Measurements from ENCODE around the gene RANBP3L.

The RANBP3L gene

DNA sequence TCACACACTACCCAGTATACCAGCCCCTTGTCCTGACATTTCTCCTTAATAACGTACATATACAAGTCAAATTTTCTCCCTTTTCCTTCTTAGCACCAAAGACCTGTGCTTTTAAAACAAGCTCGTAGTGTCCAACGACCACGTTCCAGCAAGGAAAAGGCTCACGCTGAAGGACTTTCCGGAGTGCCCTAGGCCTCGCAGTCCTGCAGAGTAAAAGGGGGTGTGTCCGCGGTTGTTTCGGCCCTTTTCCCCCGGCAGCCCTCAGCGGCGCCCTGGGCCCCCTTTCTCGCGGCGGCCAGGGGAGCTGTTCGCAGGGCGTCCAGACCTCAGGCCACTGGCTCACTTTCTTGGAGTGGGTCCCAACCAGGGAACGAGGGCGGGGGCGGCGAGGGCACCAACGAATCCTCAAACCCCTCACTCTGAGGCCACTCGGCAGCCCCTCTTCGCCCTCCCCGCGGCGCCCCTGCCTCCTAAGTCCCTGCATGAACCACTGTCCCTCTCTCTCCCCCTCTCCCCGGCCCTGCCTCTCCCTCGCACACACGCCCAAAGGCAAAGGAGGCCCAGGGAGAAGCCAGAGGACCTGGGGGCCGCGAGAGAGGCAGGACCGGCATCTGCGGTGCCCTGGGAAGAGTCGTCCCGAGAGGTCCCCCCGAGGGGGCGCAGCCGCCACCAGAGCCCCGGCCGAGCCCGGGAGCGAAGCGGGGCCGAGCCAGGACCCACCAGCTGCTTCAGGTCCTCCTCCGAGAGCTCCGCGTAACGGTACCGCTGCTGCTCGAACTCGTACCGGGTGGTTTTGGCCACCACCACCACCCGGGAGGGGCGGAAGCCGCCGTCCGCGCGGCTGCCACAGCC is 60.7 kb downstream of the RANBP3L start:
- intact Hi-C loops (cut with DNase I; ENCODE audit: low total_unique reads), result loop anchor here (10.0 kb wide), 1 partner anchor 64 kb away; the partner anchor contains the start of gene RANBP3L
- Histone ChIP-seq H3K4me1 (peaks cover 0 to 50% (median 25%) of the 10 kb centered on the region in 4 donors), H3K36me3 (peaks cover 0 to under 1% (median 0%) of the 10 kb centered on the region in 3 donors), H3K27ac (peak overlapping the region; percentile 92 to 100), H3K27me3 (no peaks in the 10 kb centered on the region), H3K4me3 (peak overlapping the region; percentile 69 to 99), H3K9me3 (no peaks in the 10 kb centered on the region)
- DNase-seq, result peak; percentile 61 to 83
- no peak for TF ChIP-seq CTCF (IDR thresholded peaks at IDR 0.05)

- intact Hi-C loops (cut with DNase I; ENCODE audit: low total_unique reads), result loop anchor here (10.0 kb wide), 2 partner anchors 65 to 85 kb away; partner anchors contain the start of genes LMBRD2, RANBP3L and SKP2
- no peaks in the 10 kb centered on the region for H3K27me3 ChIP-seq
- peak overlapping the region; percentile 92 to 100 for H3K27ac ChIP-seq
- no peaks in the 10 kb centered on the region for H3K36me3 ChIP-seq
- peaks cover 0 to 57% (median 25%) of the 10 kb centered on the region in 4 donors for H3K4me1 ChIP-seq
- TF ChIP-seq CTCF (IDR thresholded peaks at IDR 0.05), result no peak
- H3K4me3 ChIP-seq, result peak overlapping the region; percentile 69 to 99
- H3K9me3 ChIP-seq, result no peaks in the 10 kb centered on the region
- no peak for DNase-seq
Measured at GRCh38 chr5:36239370-36240293, 62.1 kb downstream of the RANBP3L start.

DNA sequence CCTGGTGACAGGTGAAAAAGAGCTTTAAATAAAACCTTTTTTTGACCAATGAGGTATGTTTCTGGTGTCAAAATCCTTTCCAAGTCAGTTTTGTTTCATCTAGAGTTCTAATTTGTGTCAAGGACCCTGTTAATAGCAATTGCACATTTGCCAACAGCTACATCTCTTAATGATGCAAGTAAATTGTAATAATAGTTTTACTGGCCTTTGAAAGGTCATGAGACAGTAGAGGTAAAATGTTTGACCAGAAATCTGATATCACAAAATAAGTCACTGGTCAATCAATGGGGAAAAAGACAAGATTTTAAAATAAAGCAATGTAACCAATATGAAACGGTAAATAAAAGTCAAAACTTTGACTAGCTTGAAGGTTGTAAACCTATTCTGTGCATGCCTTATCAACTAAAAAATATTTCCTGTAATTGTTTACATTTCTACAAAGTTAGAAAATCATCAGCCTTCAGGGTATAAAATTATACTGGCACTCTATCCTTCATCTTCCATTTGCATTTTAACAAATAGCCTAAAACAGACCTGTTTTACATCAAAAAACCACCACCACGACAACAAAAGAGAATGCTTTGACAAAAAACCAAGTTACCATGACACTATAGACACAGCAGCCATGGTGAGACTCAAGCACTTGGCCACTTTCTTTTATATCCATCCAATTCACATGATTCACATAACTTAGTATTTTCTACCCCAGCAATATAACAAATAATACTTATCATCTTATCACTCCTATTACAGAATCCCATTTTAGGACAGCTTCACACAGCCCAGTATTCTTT is 63.0 kb downstream of the RANBP3L start:
- Histone ChIP-seq H3K4me1 (peaks cover 0 to 57% (median 25%) of the 10 kb centered on the region in 4 donors), H3K9me3 (no peaks in the 10 kb centered on the region), H3K27ac (peak overlapping the region; percentile 92 to 100), H3K4me3 (peak overlapping the region in 1 of 2 donors; percentile 99), H3K27me3 (no peaks in the 10 kb centered on the region), H3K36me3 (no peaks in the 10 kb centered on the region)
- no peak for TF ChIP-seq CTCF (IDR thresholded peaks at IDR 0.05)
- intact Hi-C loops (cut with DNase I; ENCODE audit: low total_unique reads), result loop anchor here (10.0 kb wide), 1 partner anchor 84 kb away; the partner anchor contains the start of genes LMBRD2 and SKP2
- no peak for DNase-seq

DNA sequence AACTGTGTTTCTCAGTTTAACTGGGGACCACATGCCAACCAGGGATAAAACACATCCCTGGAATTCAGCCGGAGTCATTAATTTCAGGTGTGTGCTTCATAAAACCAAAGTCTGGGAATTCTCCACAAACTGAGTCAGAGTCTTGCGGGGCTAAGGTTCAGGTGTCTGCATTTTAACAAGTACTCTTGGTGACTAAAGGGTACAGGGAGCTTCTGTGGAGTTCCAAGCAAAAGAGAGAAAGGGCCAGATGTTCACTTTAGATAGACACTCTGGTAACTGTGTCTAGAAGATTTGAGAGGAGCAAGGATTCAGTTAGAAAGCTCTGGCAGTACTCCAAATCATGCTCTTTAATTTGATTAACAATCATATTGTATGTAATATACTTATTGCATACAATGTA is 64.0 kb downstream of the RANBP3L start:
- DNase-seq, result no peak
- no peaks in the 10 kb centered on the region for H3K36me3 ChIP-seq
- TF ChIP-seq CTCF (IDR thresholded peaks at IDR 0.05), result no peak
- H3K4me1 ChIP-seq, result peaks cover 0 to 54% (median 22%) of the 10 kb centered on the region in 4 donors
- peak overlapping the region in 1 of 2 donors; percentile 92 for H3K27ac ChIP-seq
- intact Hi-C loops (cut with DNase I; ENCODE audit: low total_unique reads), result loop anchor here (10.0 kb wide), 1 partner anchor 83 kb away; the partner anchor contains the start of genes LMBRD2 and SKP2
- no peaks in the 10 kb centered on the region for H3K9me3 ChIP-seq
- no peaks in the 10 kb centered on the region for H3K27me3 ChIP-seq
- no peak overlapping the region for H3K4me3 ChIP-seq
